GM23248 (cell line): ENCODE measurements around the gene LGALS3BP. TPM values are rescaled to one million over a fixed set of nuclear protein-coding genes. Genes with fewer than 3 reads are reported as not detected.
A peak's percentile ranks its signal among the peaks of the same experiment; 100 is the strongest.

Experiments
- DNase-seq: peaks from one replicate; pipeline ENCODE4 v3.0.0-alpha.2; 2015
- H2AFZ ChIP-seq: fragments of 200-600 bp; sonication (generic); 2 replicates; pipeline ENCODE4 v1.6.1; 2016; ENCODE audit warnings: antibody characterized with exemption
- H3F3A ChIP-seq: fragments of 200-600 bp; sonication (generic); 2 replicates; pipeline ENCODE4 v1.6.1; 2016; ENCODE audit warnings: mild to moderate bottlenecking, antibody characterized with exemption, mixed run types; ENCODE audit not compliant: insufficient read depth
- H3K27ac ChIP-seq: fragments of 200-600 bp; sonication (generic); 2 replicates; pipeline ENCODE4 v1.5.1; 2016; ENCODE audit warnings: mild to moderate bottlenecking
- H3K27me3 ChIP-seq: fragments of 200-600 bp; sonication (generic); replicated peaks from 2 replicates; pipeline ENCODE4 v1.6.1; 2016; ENCODE audit warnings: mild to moderate bottlenecking; ENCODE audit not compliant: insufficient read depth
- H3K36me3 ChIP-seq: fragments of 200-600 bp; sonication (generic); 2 replicates; pipeline ENCODE4 v1.6.1; 2016; ENCODE audit warnings: low read depth, mild to moderate bottlenecking
- H3K4me1 ChIP-seq: fragments of 200-600 bp; sonication (generic); 2 replicates; pipeline ENCODE4 v1.6.1; 2016; ENCODE audit warnings: mild to moderate bottlenecking; ENCODE audit not compliant: insufficient read depth
- H3K4me2 ChIP-seq: fragments of 200-600 bp; sonication (generic); one replicate; pipeline ENCODE4 v1.6.1; 2016; ENCODE audit warnings: mild to moderate bottlenecking; ENCODE audit not compliant: unreplicated experiment
- H3K4me3 ChIP-seq: fragments of 200-600 bp; sonication (generic); 2 replicates; pipeline ENCODE4 v1.5.1; 2016; ENCODE audit warnings: mild to moderate bottlenecking
- H3K79me2 ChIP-seq: fragments of 200-600 bp; sonication (generic); 2 replicates; pipeline ENCODE4 v1.6.1; 2016; ENCODE audit warnings: mild to moderate bottlenecking; ENCODE audit not compliant: insufficient read depth
- H3K9ac ChIP-seq: fragments of 200-600 bp; sonication (generic); 2 replicates; pipeline ENCODE4 v1.6.1; 2016; ENCODE audit warnings: mild to moderate bottlenecking
- H3K9me2 ChIP-seq: fragments of 200-600 bp; sonication (generic); 2 replicates; pipeline ENCODE4 v1.6.1; 2016; ENCODE audit warnings: mixed run types, mild to moderate bottlenecking, moderate library complexity; ENCODE audit not compliant: insufficient read depth
- H3K9me3 ChIP-seq: fragments of 200-600 bp; sonication (generic); one replicate; pipeline ENCODE4 v1.6.1; 2017; ENCODE audit warnings: low read depth
- H4K20me1 ChIP-seq: fragments of 200-600 bp; sonication (generic); 2 replicates; pipeline ENCODE4 v1.6.0; 2016; ENCODE audit not compliant: insufficient read depth
- EZH2 ChIP-seq: fragments of 200-600 bp; sonication (generic); IDR thresholded peaks from 2 replicates; pipeline ENCODE4 v1.6.1; 2018; ENCODE audit warnings: antibody characterized with exemption, mild to moderate bottlenecking; ENCODE audit not compliant: insufficient read depth, poor library complexity, severe bottlenecking
- EZH2phosphoT487 ChIP-seq: fragments of 200-600 bp; sonication (generic); IDR thresholded peaks from 2 replicates; pipeline ENCODE4 v1.6.1; 2018; ENCODE audit warnings: antibody characterized with exemption, moderate library complexity, mild to moderate bottlenecking, low read depth; ENCODE audit not compliant: insufficient read depth
- WGBS, 2 experiments: methylation state at CpG; one replicate each; pipeline ENCODE4 v1.1.6; 2015 to 2017; ENCODE audit warnings: low lambda C conversion rate in 2 of 2, low coverage in 1 of 2; ENCODE audit errors: missing lambda C conversion rate in 2 of 2; 5-methylcytosine and 5-hydroxymethylcytosine counted together
- in situ Hi-C: fragments of 300-500 bp; cut with MboI; formaldehyde crosslinking; loops from 2 replicates; pipeline ENCODE4 v1.15.0; 2020
- polyA plus RNA-seq: library from polyadenylated mRNA; unstranded; fragments of >200 nt; fragmentation: Nextera tagmentation; extraction: Ambion mirVana; gene quantifications from 2 replicates; pipeline ENCODE4 v1.2.1, GENCODE V29; 2016
- total RNA-seq: library from RNA; depleted of rRNA; stranded (reverse); fragments of >200 nt; shearing (Covaris generic); gene quantifications from 2 replicates; pipeline ENCODE4 v1.2.3, GENCODE V29; 2014

Gene LGALS3BP
- total and polyA plus RNA-seq, 2 experiments from 2014 or later, result 8.6 to 8.8 TPM

- Histone ChIP-seq H3K9ac (peak overlapping the region; percentile 52), H3K27ac (peak overlapping the region; percentile 78), H3K4me2 (peak overlapping the region; percentile 69), H3K9me3 (no peaks in the 10 kb centered on the region), H3K4me1 (peaks cover 10% of the 10 kb centered on the region; the same call in 1 of the 2 replicates), H2AFZ (peak overlapping the region; percentile 70), H3K79me2 (no peaks in the 10 kb centered on the region), H4K20me1 (no peaks in the 10 kb centered on the region), H3K9me2 (no peaks in the 10 kb centered on the region), H3F3A (0 out of 2 replicates have a peak, but pooled peaks cover 8% of the 10 kb centered on the region), H3K4me3 (peak overlapping the region; percentile 63), H3K27me3 (no peaks in the 10 kb centered on the region), H3K36me3 (no peaks in the 10 kb centered on the region)
- in situ Hi-C loops, result loop anchor here (10.0 kb wide), 1 partner anchor 110 kb away; no protein-coding TSS in a partner anchor
- DNase-seq, result peak; percentile 92
- WGBS, 2 experiments, result 30% methylated on average over 30 of the region's 30 CpGs
- no peak for TF ChIP-seq EZH2
- TF ChIP-seq EZH2phosphoT487, result no peak
These were observed 4.8 kb downstream of the LGALS3BP start for GRCh38 chr17:78974635-78975591.

- TF ChIP-seq EZH2phosphoT487 (no peak), EZH2 (no peak)
- H3K27me3 ChIP-seq, result no peaks in the 10 kb centered on the region
These were observed 5.8 kb downstream of the LGALS3BP start for GRCh38 chr17:78973792-78974520.

GRCh38 chr17:78973196-78973595 lies 6.5 kb downstream of the LGALS3BP start:
- no peak overlapping the region for H2AFZ ChIP-seq
- no peak overlapping the region for H3K4me3 ChIP-seq
- WGBS, 2 experiments, result 69 to 85% methylated on average over 10 to 11 of the region's 11 CpGs
- no peaks in the 10 kb centered on the region for H3K79me2 ChIP-seq
- H3K27me3 ChIP-seq, result no peaks in the 10 kb centered on the region
- peaks cover 10% of the 10 kb centered on the region; the same call in 1 of the 2 replicates for H3K4me1 ChIP-seq
- H4K20me1 ChIP-seq, result no peaks in the 10 kb centered on the region
- no peak overlapping the region for H3K9ac ChIP-seq
- H3K36me3 ChIP-seq, result no peaks in the 10 kb centered on the region
- TF ChIP-seq EZH2phosphoT487 (no peak), EZH2 (no peak)
- H3K27ac ChIP-seq, result no peak overlapping the region
- no peaks in the 10 kb centered on the region for H3K9me3 ChIP-seq
- in situ Hi-C loops, result loop anchor here (10.0 kb wide), 1 partner anchor 108 kb away; no protein-coding TSS in a partner anchor
- DNase-seq, result no peak
- no peaks in the 10 kb centered on the region for H3K9me2 ChIP-seq
- 0 out of 2 replicates have a peak, but pooled peaks cover 8% of the 10 kb centered on the region for H3F3A ChIP-seq
- H3K4me2 ChIP-seq, result no peak overlapping the region

More at GRCh38 chr17:78973792-78974520, 5.8 kb downstream of the LGALS3BP start:
- H2AFZ ChIP-seq, result no peak overlapping the region
- H3K27ac ChIP-seq, result no peak overlapping the region
- no peak for DNase-seq
- 0 out of 2 replicates have a peak, but pooled peaks cover 8% of the 10 kb centered on the region for H3F3A ChIP-seq
- in situ Hi-C loops, result loop anchor here (10.0 kb wide), 1 partner anchor 109 kb away; no protein-coding TSS in a partner anchor
- H3K36me3 ChIP-seq, result no peaks in the 10 kb centered on the region
- no peak overlapping the region for H3K4me3 ChIP-seq
- no peak overlapping the region for H3K9ac ChIP-seq
- no peaks in the 10 kb centered on the region for H4K20me1 ChIP-seq
- 80 to 82% methylated on average over 22 to 23 of the region's 23 CpGs for WGBS, 2 experiments
- H3K4me1 ChIP-seq, result peaks cover 10% of the 10 kb centered on the region; the same call in 1 of the 2 replicates
- H3K79me2 ChIP-seq, result no peaks in the 10 kb centered on the region
- no peaks in the 10 kb centered on the region for H3K9me3 ChIP-seq
- no peaks in the 10 kb centered on the region for H3K9me2 ChIP-seq
- H3K4me2 ChIP-seq, result no peak overlapping the region

- no peaks in the 10 kb centered on the region for H3K9me3 ChIP-seq
- H3K9ac ChIP-seq, result no peak overlapping the region
- peaks cover 10% of the 10 kb centered on the region; the same call in 1 of the 2 replicates for H3K4me1 ChIP-seq
- no peak overlapping the region for H2AFZ ChIP-seq
- no peak for DNase-seq
- H3K27me3 ChIP-seq, result no peaks in the 10 kb centered on the region
- H3F3A ChIP-seq, result 0 out of 2 replicates have a peak, but pooled peaks cover 8% of the 10 kb centered on the region
- no peak overlapping the region for H3K4me3 ChIP-seq
- no peaks in the 10 kb centered on the region for H3K36me3 ChIP-seq
- 91 to 92% methylated on average over 15 of the region's 15 CpGs for WGBS, 2 experiments
- no peaks in the 10 kb centered on the region for H3K79me2 ChIP-seq
- TF ChIP-seq EZH2 (no peak), EZH2phosphoT487 (no peak)
- in situ Hi-C loops, result loop anchor here (10.0 kb wide), 1 partner anchor 108 kb away; no protein-coding TSS in a partner anchor
- H3K9me2 ChIP-seq, result no peaks in the 10 kb centered on the region
- no peak overlapping the region for H3K27ac ChIP-seq
- no peak overlapping the region for H3K4me2 ChIP-seq
- no peaks in the 10 kb centered on the region for H4K20me1 ChIP-seq
These were observed 7.1 kb downstream of the LGALS3BP start for GRCh38 chr17:78972507-78973105.
